Measurements from ENCODE around the gene TNFRSF19.

DNA sequence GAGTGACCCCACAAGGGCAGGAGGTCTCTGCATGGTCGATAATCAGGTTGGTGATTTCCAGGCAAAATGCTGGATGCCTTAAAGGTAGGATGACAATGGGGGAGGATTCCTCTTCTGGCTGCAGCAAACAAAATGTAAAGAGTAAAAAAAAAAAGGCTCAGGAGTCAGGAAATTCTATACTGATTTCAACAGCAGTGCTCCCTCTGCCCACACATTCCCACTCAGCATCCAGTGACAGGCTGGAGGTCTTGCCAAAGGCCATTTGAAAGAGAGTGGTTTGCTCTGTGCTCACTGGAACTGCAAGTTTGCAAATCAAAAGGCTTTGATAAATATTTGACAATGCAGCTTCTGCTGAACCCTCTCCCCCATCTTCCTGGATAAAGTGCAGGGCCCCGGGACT, 135.4 kb downstream of the TNFRSF19 start:
- TF ChIP-seq, protein P1, sequence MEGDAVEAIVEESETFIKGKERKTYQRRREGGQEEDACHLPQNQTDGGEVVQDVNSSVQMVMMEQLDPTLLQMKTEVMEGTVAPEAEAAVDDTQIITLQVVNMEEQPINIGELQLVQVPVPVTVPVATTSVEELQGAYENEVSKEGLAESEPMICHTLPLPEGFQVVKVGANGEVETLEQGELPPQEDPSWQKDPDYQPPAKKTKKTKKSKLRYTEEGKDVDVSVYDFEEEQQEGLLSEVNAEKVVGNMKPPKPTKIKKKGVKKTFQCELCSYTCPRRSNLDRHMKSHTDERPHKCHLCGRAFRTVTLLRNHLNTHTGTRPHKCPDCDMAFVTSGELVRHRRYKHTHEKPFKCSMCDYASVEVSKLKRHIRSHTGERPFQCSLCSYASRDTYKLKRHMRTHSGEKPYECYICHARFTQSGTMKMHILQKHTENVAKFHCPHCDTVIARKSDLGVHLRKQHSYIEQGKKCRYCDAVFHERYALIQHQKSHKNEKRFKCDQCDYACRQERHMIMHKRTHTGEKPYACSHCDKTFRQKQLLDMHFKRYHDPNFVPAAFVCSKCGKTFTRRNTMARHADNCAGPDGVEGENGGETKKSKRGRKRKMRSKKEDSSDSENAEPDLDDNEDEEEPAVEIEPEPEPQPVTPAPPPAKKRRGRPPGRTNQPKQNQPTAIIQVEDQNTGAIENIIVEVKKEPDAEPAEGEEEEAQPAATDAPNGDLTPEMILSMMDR (conservative IDR thresholded peaks at IDR 0.05; ENCODE audit: low read depth, low read length) = no peak
- no peak for TF ChIP-seq EZH2 (IDR thresholded peaks at IDR 0.05; ENCODE audit: borderline replicate concordance, low read depth, low read length, poor library complexity, severe bottlenecking)
